Non-pigmented ciliary epithelial cell (primary cell): ENCODE results near the gene KIRREL3.

ENCODE experiments used
- DNase-seq: peaks from one replicate; pipeline ENCODE4 v3.0.0-alpha.2; 2010; ENCODE audit warnings: low read depth

Gene KIRREL3

DNA sequence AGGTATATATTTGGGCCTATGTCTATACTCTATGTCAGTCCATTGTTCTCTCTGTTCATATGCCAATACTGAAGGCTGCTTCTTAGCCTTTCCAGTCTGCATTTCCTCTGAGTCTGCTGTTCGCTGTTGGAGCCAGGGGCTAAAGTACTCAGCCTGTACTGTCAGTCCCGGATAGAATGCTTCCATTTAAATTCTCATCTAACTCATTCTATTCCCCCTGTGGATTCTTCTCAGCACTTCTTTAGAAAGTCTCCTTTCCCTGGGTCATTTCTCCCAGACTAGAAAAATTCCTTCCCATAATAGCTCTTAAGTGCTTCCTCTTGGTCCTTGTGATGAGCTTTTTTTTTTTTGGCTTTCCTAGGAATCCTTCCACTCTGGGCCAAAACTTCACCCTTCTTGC, 293.1 kb downstream of the KIRREL3 start:
- DNase-seq, result no peak

GRCh38 chr11:126704096-126704495, 296.5 kb downstream of the KIRREL3 start:
- DNase-seq, result no peak

DNA sequence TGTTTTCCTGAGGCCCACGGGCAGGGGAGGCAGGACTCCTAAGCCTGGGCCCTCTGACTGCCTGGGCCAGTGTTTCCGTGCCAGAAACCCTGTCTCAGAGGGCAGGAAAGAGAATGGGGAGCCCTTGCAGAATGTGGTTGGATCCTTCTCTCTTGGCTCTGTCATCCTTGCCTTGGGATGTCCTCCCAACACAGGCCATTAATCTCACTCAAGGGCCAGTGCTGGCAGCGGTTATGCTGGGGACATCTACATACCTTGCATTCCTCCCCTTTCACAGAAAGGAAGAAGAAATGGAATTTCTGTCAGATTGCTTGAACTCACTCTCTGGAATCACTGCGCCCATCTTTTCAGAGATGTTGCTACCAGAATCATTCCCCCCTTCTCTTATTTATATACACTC, 296.9 kb downstream of the KIRREL3 start:
- DNase-seq, result no peak

GRCh38 chr11:126702987-126703386, 297.6 kb downstream of the KIRREL3 start:
- no peak for DNase-seq

- no peak for DNase-seq
Observed at GRCh38 chr11:126702165-126702720, 298.3 kb downstream of the KIRREL3 start.

GRCh38 chr11:126701520-126701897, 299.1 kb downstream of the KIRREL3 start:
- DNase-seq, result no peak

DNA sequence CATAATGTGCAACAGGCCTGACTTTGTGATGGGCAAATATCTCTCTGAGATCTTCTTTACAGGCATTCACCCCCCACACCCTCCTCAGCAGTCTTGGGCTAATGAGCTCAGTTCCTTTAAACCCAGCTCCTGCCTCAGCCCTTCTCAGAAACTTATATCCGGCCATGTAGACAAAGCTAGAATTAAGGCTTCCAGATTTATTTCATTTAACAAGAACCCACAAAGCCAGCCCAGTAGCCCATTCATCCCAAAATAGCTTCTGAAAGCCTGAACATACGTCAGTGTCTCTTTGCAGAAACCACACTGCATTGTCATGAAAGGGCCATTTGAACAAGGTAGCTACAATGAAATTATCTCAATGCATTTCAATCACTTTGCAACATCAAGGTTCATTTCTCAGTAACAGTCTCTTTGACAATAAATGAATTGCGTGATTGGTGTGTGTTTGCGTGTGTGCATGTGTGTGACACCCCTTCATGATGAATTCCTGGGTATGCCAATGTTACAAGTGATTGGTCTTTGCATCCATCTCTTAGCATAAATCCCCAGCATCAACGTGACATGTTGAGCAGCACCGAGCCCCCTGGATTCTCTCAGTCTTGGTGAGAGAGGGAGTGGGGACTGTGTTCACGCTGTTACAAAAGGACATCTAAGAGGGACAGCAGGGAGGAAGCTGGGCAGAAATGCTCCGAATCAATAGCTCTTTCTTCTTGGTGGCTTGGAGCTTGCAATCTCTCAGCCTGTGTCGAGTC, 299.6 kb downstream of the KIRREL3 start:
- DNase-seq, result no peak

DNA sequence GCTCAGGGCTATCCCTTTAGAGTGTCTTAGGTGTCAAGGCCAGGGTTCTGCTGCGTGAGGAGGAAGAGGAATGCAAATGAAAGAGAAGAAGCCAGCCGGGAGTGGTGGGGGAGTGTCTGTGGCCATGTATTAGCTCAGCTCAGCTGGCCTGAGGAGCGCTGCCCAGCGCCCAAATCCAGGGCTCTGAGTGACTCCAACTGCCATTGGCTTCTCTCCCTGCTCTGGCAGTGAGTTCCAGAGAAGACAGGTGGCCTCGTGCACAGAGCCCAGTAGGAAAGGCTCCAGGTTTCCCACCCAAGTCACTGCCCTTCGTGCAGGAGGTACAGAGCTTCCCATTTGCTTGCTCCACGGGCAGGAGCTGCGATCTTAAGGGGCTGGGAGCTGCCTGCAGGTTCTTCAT, 302.0 kb downstream of the KIRREL3 start:
- DNase-seq, result no peak

GRCh38 chr11:126697936-126698335, 302.6 kb downstream of the KIRREL3 start:
- DNase-seq, result no peak

DNA sequence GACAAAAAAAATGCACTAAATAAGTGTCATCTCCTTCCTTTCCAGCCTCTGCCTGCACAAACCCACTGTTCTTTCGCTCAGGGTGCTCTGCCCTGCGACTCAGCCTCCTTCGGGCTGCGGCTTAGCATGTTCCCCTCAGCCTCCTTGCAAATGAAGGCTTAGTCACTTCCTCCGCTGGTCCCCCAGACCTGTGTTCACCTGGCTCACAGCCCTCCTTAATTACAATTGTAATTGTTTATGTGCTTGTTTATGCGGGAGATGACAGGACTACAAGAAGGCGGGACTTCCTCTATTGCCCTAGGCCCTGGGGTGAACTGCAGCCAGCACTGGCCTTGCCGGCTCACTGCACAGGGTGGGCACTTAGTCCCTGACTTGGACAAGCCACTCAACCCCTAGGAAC, 303.6 kb downstream of the KIRREL3 start:
- DNase-seq, result no peak

- no peak for DNase-seq
Observed at GRCh38 chr11:126695293-126695692, 305.3 kb downstream of the KIRREL3 start.

DNA sequence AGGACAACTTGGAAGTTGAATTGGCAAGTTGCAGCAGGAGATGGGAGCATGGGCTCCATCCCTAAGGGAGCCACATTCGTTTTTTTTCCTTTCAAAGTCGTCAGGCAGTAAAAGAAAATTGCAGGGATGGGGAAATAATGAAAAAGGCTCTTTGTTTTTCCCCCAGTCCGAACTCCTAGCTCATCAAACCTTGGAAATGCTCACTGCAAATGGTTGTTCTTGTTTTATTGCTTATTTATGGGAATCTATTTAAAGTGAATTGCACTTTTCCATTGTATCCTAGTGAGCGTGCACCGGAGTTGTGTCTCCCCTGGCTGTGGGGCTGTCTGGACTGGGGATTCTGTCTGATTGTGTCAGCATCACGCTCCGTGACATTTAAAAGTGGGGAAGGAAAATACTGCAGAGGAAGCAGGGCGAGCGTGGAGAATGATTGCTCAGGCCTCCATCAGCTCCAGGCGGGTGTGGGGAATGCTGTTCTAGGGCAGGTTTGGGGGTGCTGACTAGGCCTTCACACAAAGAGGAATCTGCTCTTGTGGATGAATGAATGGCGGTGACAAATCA, 306.4 kb downstream of the KIRREL3 start:
- no peak for DNase-seq

DNA sequence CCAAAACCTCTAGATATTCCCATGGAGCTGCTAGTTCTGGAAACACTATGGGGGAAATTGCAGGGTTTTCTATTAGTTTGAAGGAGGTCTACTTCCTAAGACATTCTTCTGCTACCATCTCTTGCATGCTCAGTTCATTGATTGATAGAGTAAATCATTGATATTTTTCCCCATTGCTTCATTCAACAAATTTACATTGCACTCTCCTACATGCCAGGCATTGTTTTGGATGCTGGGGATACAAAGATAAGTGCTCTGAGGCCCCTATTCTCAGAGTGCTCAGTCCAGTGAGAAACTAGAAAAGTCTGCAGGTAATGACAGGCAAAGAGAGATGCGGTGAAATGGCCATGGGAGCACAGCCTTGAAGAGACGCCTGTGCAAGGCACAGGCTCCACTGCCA, 313.1 kb downstream of the KIRREL3 start:
- no peak for DNase-seq

DNA sequence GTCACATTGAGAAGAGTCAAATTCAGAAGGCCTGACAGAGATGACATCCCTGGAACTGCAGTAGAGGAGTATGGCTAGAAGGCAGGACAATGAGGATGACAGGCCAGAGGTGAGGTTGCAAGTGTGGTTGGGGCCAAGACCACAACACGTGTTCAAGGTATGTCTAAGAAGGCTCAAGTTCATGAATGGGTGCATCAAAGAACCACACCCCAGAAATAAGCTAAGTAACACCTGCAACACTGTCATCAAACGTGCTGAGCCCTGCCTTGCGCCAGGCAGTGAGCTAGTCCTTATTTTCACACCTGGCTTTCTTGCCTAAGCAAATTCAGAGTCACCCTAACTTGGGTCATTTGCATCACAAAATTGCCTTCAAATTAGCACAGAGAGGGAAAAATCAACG, 313.6 kb downstream of the KIRREL3 start:
- DNase-seq, result no peak

- DNase-seq, result no peak
Observed at GRCh38 chr11:126683766-126684728, 316.5 kb downstream of the KIRREL3 start.

- DNase-seq, result no peak
Observed at GRCh38 chr11:126682590-126682989, 318.0 kb downstream of the KIRREL3 start.

- no peak for DNase-seq
Observed at GRCh38 chr11:126680700-126681099, 319.9 kb downstream of the KIRREL3 start.

DNA sequence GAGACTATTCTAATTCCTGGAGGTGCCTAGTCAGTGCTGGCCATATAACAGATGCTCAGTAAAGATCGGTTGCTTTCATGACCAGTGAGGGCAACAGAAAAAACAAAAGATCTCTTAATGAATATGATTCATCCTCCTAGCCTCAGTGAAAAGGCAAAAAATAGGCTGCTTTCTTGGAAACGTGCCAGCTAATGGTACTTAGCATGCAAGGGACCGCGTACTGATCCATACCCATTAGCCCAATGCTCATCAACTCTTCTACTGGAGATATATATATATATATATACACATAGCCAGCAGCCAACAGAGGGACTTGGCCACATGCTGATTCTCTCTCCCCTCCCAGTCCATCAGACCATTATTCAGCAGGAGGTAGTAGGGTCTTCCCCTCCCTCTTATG, 320.4 kb downstream of the KIRREL3 start:
- no peak for DNase-seq

GRCh38 chr11:126679033-126679432, 321.5 kb downstream of the KIRREL3 start:
- no peak for DNase-seq

GRCh38 chr11:126676536-126676935, 324.0 kb downstream of the KIRREL3 start:
- DNase-seq, result no peak

GRCh38 chr11:126673319-126673718, 327.3 kb downstream of the KIRREL3 start:
- no peak for DNase-seq

GRCh38 chr11:126669416-126669815, 331.2 kb downstream of the KIRREL3 start:
- DNase-seq, result no peak

- DNase-seq, result no peak
Observed at GRCh38 chr11:126664643-126665042, 335.9 kb downstream of the KIRREL3 start.
